ENCODE measurements around the gene S100A7.
A peak's percentile ranks its signal among the peaks of the same experiment; 100 is the strongest.
"Not testable (repeated sequence)": the region's sequence is repeated elsewhere in the genome, so short reads cannot be mapped to it uniquely, and the experiment has no call there.

The S100A7 gene

GRCh38 chr1:153476491-153477093 is 16.1 kb upstream of the S100A7 start:
- no peak for DNase-seq (ENCODE audit: low spot score)

- no peak for DNase-seq (ENCODE audit: low spot score)
These were observed 14.8 kb upstream of the S100A7 start for GRCh38 chr1:153475282-153475681.

GRCh38 chr1:153474347-153474746 is 13.9 kb upstream of the S100A7 start:
- no peak for DNase-seq (ENCODE audit: low spot score)

GRCh38 chr1:153470707-153471106 is 10.3 kb upstream of the S100A7 start:
- DNase-seq (ENCODE audit: low spot score) = no peak

GRCh38 chr1:153466908-153467307 is 6.5 kb upstream of the S100A7 start:
- DNase-seq (ENCODE audit: low spot score) = no peak

- DNase-seq (ENCODE audit: low spot score) = peak; percentile 39
These were observed 5.6 kb upstream of the S100A7 start for GRCh38 chr1:153465811-153466636.

GRCh38 chr1:153462741-153463140 is 2.3 kb upstream of the S100A7 start:
- not testable (repeated sequence) for DNase-seq (ENCODE audit: low spot score)

GRCh38 chr1:153459655-153460054 is 796 bp downstream of the S100A7 start:
- no peak for DNase-seq (ENCODE audit: low spot score)

GRCh38 chr1:153456396-153456795 is 4.1 kb downstream of the S100A7 start:
- DNase-seq (ENCODE audit: low spot score) = no peak

GRCh38 chr1:153448851-153449250 is 11.6 kb downstream of the S100A7 start:
- DNase-seq (ENCODE audit: low spot score) = not testable (repeated sequence)

GRCh38 chr1:153447498-153448170 is 12.8 kb downstream of the S100A7 start:
- no peak for DNase-seq (ENCODE audit: low spot score)

GRCh38 chr1:153444078-153444477 is 16.4 kb downstream of the S100A7 start:
- no peak for DNase-seq (ENCODE audit: low spot score)

GRCh38 chr1:153443486-153443885 is 17.0 kb downstream of the S100A7 start:
- no peak for DNase-seq (ENCODE audit: low spot score)

GRCh38 chr1:153441238-153441755 is 19.2 kb downstream of the S100A7 start:
- no peak for DNase-seq (ENCODE audit: low spot score)

GRCh38 chr1:153439273-153439672 is 21.2 kb downstream of the S100A7 start:
- no peak for DNase-seq (ENCODE audit: low spot score)

- DNase-seq (ENCODE audit: low spot score) = no peak
These were observed 21.9 kb downstream of the S100A7 start for GRCh38 chr1:153438599-153438998.

GRCh38 chr1:153437236-153437635 is 23.2 kb downstream of the S100A7 start:
- DNase-seq (ENCODE audit: low spot score) = no peak

GRCh38 chr1:153434746-153435455 is 25.6 kb downstream of the S100A7 start:
- DNase-seq (ENCODE audit: low spot score) = no peak

- DNase-seq (ENCODE audit: low spot score) = no peak
These were observed 27.4 kb downstream of the S100A7 start for GRCh38 chr1:153432874-153433681.

- no peak for DNase-seq (ENCODE audit: low spot score)
These were observed 28.5 kb downstream of the S100A7 start for GRCh38 chr1:153431928-153432327.

GRCh38 chr1:153431427-153431826 is 29.0 kb downstream of the S100A7 start:
- no peak for DNase-seq (ENCODE audit: low spot score)
